GM12872 (cell line): ENCODE results near the gene ZNF578.

Experiments
- TF ChIP-seq, protein P1 (sequence below): IDR thresholded peaks from 3 replicates; pipeline ENCODE4 v1.5.1; 2011; ENCODE audit warnings: low read depth, mild to moderate bottlenecking, low read length, moderate library complexity; ENCODE audit not compliant: insufficient read depth

ZNF578 gene

GRCh38 chr19:52453324-52454094, at the start of gene ZNF578:
Gene ZNF578 (plus strand): TSS chr19:52453553. CDS start chr19:52501846, 48,293 bp downstream.
- TF ChIP-seq, protein P1, sequence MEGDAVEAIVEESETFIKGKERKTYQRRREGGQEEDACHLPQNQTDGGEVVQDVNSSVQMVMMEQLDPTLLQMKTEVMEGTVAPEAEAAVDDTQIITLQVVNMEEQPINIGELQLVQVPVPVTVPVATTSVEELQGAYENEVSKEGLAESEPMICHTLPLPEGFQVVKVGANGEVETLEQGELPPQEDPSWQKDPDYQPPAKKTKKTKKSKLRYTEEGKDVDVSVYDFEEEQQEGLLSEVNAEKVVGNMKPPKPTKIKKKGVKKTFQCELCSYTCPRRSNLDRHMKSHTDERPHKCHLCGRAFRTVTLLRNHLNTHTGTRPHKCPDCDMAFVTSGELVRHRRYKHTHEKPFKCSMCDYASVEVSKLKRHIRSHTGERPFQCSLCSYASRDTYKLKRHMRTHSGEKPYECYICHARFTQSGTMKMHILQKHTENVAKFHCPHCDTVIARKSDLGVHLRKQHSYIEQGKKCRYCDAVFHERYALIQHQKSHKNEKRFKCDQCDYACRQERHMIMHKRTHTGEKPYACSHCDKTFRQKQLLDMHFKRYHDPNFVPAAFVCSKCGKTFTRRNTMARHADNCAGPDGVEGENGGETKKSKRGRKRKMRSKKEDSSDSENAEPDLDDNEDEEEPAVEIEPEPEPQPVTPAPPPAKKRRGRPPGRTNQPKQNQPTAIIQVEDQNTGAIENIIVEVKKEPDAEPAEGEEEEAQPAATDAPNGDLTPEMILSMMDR = no peak

DNA sequence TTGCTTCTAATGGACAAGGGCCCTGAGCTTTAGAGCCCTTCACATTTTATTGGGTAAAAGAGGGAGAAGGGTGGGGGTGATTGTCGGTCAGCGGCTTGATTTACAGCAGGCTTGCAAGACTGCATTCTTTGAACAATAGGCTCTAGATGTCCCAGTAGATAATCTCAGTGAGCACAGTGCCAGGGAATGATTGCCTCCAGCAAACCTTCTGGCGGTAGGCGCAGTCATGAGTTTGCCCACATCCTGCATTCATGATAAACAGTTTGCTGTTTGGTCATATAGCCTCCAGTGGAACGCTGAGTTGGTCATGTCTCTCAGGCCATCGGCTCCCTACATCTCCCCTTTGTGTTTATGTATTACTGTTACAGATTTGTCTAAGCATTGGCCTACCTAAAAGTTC, 43.1 kb upstream of the ZNF578 start:
- TF ChIP-seq, protein P1 = no peak

GRCh38 chr19:52415711-52416110, 37.6 kb upstream of the ZNF578 start:
- TF ChIP-seq, protein P1 = no peak

- TF ChIP-seq, protein P1 = no peak
Observed at GRCh38 chr19:52428937-52429336, 24.4 kb upstream of the ZNF578 start, which contains the start of gene ZNF534. Gene ZNF534 (plus strand): TSS chr19:52429148. CDS start chr19:52431475, 2,327 bp downstream.

GRCh38 chr19:52442179-52442578, 11.2 kb upstream of the ZNF578 start:
- TF ChIP-seq, protein P1 = no peak

DNA sequence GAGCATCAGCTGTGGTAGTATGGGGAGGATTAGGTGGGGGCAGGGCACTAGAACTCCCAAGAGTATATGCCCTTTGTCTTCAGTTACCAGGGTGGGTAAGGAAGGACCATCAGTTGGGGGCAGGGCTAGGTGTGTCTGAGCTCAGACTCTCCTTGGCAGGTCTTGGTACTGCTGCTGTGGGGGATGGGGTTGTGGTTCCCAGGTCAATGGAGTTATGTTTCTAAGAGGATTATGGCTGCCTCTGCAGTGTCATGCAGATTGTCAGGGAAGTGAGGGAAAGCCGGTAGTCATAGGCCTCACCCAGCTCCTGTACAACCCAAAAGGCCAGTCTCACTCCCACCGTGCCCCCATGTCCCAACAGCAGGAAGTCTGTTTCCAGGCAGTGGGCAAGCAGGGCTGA, 8.8 kb upstream of the ZNF578 start:
- TF ChIP-seq, protein P1 = no peak

GRCh38 chr19:52451241-52451640, 2.1 kb upstream of the ZNF578 start:
- TF ChIP-seq, protein P1 = no peak
